Ishikawa (cell line): ENCODE data around the gene DIAPH2.

ENCODE experiments used
- CEBPB ChIP-seq: IDR thresholded peaks from 2 replicates; pipeline ENCODE4 v1.6.1; 2012
- CREB1 ChIP-seq: IDR thresholded peaks from 2 replicates; pipeline ENCODE4 v1.6.1; 2012; ENCODE audit warnings: low read depth
- EGR1 ChIP-seq: IDR thresholded peaks from 2 replicates; pipeline ENCODE4 v1.6.1; 2012
- EP300 ChIP-seq: IDR thresholded peaks from 2 replicates; pipeline ENCODE4 v1.6.1; 2012; ENCODE audit warnings: borderline replicate concordance
- FOXM1 ChIP-seq: IDR thresholded peaks from 2 replicates; pipeline ENCODE4 v1.6.1; 2012; ENCODE audit warnings: low read depth, borderline replicate concordance
- MAX ChIP-seq: IDR thresholded peaks from 2 replicates; pipeline ENCODE4 v1.6.1; 2012
- RAD21 ChIP-seq: IDR thresholded peaks from 2 replicates; pipeline ENCODE4 v1.6.1; 2012; ENCODE audit warnings: low read depth
- REST ChIP-seq: IDR thresholded peaks from 2 replicates; pipeline ENCODE4 v1.6.1; 2012; ENCODE audit warnings: low read depth, mild to moderate bottlenecking
- TAF1 ChIP-seq: IDR thresholded peaks from 2 replicates; pipeline ENCODE4 v1.6.1; 2012; ENCODE audit warnings: low read depth, mild to moderate bottlenecking
- TCF12 ChIP-seq: IDR thresholded peaks from 2 replicates; pipeline ENCODE4 v1.6.1; 2012; ENCODE audit warnings: low read depth

- no peak for TF ChIP-seq MAX
- no peak for TF ChIP-seq CREB1
- TF ChIP-seq EP300 = no peak
- no peak for TF ChIP-seq TAF1
- no peak for TF ChIP-seq CEBPB
- no peak for TF ChIP-seq FOXM1
- no peak for TF ChIP-seq RAD21
- TF ChIP-seq EGR1 = no peak
- no peak for TF ChIP-seq REST
- no peak for TF ChIP-seq TCF12
Measured at GRCh38 chrX:97447306-97447705, 762.7 kb downstream of the DIAPH2 start.
